NT2/D1 (cell line): ENCODE measurements around the gene TUBGCP4.

Experiments
- SUZ12 ChIP-seq: IDR thresholded peaks from 2 replicates; pipeline ENCODE4 v1.6.1; 2011; ENCODE audit not compliant: insufficient read length, insufficient read depth; ENCODE audit errors: extremely low read depth
- ZNF274 ChIP-seq: IDR thresholded peaks from 2 replicates; pipeline ENCODE4 v1.6.1; 2011; ENCODE audit warnings: mild to moderate bottlenecking, low read depth, low read length

DNA sequence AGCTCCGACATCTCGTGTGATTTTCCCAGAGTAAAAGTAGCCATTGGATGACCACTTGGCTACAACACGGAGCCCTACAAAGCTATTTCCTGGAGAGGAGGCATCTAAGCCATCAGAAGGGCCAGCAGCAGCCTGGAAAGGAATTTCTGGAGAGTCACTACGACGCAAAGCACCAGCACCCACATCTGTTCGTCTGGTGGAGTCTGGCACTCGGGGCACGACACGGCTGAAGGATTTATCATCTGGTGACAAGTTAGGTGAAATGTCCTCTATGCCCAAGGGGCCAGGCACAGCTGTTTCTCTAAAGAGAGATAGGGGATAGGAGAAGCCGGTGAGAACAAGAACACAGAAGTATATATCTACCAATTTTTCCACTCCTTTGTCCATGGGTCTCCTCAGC, 49.5 kb downstream of the TUBGCP4 start:
- TF ChIP-seq SUZ12: no peak
- TF ChIP-seq ZNF274: no peak
